H54 (cell line): ENCODE data around the gene MICALL2.

ENCODE experiments used
- DNase-seq: peaks from one replicate; pipeline ENCODE4 v3.0.0; 2011; ENCODE audit warnings: low spot score, mixed read lengths; ENCODE audit not compliant: insufficient read length
- FAIRE-seq: peaks from 3 replicates; lab custom pipeline; 2011; peaks lifted over from hg19 to GRCh38; lab: Jason Lieb, UNC
- POLR2A ChIP-seq: IDR thresholded peaks from 2 replicates; pipeline ENCODE4 v1.6.1; 2011; ENCODE audit warnings: low read depth, mild to moderate bottlenecking, low read length

The MICALL2 gene

DNA sequence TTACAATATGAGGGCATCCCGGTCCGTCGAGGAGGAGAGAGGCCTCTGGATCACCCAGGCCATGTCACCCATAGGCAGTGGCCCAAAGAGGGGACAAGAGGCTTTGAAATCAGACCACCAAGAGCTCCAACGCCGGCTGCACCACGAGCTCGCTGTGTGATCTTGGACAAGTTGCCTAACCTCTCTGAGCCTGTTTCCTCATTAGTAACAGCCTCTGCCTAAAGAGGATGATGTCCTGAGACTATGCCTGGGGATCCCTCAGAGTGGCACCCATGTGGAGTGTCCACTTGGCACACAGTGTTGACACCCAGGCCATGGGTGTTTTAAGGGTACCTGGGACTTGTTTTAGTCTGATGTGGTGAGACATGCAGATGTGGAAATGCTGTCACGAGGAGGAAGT is 50.8 kb downstream of the MICALL2 start:
- no peak for TF ChIP-seq POLR2A
- no peak for FAIRE-seq
- no peak for DNase-seq

DNA sequence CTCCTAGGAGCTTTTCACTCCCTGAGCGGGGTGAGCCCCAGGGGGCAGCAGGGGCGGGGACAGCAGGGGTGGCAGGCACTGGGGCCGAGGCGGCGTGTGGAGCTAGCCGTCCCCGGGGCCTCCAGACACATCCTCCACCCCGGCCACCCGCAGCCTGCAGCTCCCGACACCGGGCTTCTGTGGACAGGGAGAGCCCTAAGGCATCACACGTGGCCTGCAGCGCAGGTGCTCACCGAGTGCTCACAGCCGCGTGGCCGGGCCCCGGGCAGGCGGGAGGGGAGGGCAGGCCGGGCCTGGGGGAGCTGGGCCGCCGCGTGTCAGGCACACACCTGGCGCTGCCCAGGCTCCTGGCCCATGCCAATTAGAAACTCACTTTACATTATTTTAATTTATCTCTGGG is 51.4 kb downstream of the MICALL2 start:
- no peak for TF ChIP-seq POLR2A
- FAIRE-seq (no peak), DNase-seq (no peak)

DNA sequence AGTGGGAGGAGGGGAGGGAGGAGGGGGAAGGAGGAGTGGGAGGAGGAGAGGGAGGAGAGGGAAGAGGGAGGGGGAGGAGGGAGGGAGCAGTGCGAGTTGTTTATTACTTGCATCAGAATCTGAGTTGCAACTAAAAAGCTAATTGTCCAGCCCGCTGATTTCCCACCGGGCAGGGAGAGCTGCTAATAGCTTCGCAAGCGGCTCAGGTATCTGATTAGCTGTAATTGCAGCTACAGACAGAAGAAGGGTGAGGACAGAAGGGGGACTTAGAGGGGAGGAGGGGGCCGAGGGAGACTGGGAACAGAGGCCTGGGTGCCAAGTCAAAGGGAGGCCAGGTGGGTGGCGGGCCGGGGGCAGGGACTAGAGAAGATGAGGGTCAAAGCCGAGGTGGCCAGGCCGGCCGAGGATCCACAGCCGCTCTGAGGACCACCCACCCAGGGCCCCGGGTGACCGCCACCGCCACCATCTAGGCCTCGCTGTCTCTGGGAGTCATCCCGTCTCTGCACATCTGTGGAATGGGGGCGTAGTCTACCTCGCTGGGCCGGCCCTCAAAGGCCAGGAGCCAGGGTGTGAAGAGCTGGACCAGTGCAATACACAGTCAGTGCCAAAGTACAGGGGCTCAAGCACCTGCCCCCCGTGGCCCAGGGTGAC is 54.2 kb downstream of the MICALL2 start:
- no peak for FAIRE-seq
- TF ChIP-seq POLR2A = no peak
- no peak for DNase-seq

DNA sequence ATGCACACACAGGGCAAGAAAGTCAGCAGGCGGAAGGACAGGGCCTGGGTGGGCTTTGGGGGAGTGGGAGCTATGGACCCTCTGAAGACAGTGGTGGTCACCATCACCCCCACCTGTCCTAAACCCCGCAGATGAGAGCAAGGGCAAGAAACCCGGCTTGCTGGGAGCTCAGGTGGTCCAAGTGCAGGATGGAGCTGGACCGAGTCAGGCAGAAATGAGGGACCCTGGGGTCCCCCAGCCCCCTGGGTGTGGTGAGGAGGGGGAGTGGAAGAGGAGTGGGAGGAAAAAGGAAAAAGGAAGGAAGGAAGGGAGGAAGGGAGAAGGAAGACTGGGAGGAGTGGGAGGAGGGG is 54.8 kb downstream of the MICALL2 start:
- no peak for DNase-seq
- FAIRE-seq = no peak
- TF ChIP-seq POLR2A = no peak

DNA sequence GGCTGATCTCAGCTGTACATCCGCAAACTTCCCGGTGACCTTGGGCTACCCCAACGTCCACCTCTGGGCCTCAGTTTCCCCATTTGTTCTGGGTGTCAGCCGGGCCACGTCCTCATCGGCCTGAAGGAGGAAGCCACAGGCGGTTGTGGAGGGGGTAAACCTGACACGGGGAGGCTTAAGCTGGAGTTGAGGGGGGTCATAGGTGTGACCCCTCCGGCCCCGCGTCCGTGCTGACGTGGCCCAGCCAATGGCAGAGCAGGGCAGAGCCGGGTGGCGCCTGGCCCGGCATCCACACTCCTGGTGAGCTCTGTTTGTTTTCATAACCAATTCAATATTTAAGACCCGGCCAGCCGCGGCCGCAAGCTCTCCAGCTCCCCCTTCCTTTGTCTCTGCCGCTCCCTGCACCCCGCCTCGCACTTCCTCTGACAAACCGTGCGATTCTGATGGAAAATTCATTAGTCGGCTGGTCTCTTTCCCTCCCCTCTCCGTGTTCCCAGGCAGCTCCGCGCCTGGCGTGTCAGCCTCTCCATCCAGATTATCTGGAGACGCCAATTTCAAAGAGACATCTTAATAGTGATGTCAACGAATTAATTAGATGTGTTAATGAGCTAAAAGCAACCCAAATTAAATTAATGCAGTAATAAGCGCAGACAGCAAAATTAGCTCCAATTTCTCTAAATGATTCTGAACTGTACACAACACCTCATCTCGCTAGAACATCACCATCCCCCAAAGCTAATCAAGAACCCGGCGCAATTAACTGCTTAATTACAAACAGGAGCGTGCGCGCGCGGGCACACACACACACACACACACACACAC is 55.4 kb downstream of the MICALL2 start:
- FAIRE-seq = no peak
- no peak for TF ChIP-seq POLR2A
- DNase-seq = peak; percentile 69

DNA sequence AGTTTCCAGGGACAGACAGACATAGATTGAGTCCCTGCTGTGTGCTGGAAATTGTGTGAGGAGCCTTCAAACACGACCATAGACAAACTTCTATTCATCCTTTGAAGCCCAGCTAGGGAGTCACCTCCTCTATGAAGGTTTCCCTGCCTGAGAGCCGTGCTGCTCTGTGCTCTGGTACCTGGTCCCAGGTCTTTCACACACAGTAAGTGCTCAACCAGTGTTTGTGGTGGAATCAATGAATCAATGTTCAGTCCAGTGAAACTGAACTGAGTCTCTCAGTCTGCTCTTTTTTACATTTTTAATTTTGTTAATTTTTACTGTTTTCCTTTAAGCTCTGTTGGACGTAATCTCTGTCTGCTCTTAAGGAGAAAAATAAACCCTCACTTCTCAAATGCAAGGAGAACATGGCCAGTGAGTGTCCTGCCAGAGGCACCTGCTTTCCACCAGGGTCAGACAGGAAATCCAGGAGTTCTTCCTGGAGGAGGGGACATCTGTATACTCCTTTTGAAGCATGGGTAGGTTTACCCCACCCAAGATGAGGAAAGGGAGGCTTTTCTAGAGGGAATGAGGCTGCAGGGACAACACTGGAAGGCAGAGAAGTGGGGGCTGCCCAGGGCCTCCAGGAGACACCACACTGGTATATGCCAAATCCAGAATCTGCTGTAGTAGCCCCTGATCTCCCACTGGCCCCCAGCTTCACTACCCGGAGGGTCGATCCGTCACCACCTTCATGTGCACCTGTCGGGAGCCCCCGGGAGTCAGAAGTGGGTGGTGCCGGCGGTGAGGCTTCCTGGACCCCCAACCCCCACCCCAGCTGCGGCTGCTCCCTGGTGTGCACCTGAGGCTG is 56.3 kb downstream of the MICALL2 start:
- no peak for TF ChIP-seq POLR2A
- DNase-seq = no peak
- no peak for FAIRE-seq

DNA sequence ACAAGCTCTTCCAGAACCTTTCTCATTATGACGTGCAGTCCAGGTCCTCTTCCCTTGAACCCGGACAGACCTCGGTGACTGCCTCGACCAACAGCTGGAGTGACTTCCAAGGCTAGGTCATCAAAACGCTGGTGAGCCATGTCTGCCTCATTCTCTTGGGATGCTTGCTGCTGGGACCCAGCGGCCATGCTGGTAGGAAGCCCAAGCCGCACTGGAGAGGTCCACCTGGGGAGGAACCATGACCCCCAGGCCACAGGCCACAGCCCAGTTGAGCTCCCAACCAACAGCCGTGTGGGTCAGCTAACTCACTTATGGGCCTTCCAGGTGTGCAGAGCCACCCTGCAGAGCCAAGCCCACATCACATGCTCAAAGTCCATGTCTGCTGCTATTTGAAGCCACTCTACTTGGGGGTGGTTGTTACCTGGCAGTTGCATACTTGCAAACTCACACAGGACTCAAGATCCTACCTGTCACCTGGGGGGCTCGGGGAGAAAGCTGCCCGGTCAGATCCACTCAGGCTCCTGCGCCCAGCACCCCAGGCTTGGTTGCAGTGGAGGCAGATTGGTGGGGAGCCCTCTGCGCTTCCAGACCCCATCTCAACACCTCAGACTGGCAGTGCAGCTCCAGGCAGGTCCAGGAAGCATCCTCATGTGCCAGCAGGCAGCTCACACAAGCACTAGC is 57.0 kb downstream of the MICALL2 start:
- no peak for FAIRE-seq
- no peak for DNase-seq
- no peak for TF ChIP-seq POLR2A

DNA sequence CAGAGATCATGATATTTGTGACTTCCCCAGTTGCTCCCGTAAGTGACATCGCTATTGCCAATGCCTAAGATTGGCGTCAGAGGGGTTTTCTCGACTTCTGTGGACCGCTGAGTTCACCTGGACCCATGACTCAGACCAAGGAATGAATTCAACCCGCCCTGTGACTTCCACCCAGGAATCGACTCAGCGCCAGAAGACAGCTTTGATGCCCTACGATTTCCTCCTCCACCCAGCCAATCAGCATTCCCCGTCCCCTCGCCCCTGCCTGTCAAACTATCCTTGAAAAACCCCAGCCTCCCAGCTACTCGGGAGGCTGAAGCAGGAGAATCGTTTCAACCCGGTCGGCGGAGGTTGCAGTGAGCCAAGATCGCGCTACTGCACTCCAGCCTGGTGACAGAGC is 58.3 kb downstream of the MICALL2 start:
- DNase-seq (no peak), FAIRE-seq (no peak)
- no peak for TF ChIP-seq POLR2A

DNA sequence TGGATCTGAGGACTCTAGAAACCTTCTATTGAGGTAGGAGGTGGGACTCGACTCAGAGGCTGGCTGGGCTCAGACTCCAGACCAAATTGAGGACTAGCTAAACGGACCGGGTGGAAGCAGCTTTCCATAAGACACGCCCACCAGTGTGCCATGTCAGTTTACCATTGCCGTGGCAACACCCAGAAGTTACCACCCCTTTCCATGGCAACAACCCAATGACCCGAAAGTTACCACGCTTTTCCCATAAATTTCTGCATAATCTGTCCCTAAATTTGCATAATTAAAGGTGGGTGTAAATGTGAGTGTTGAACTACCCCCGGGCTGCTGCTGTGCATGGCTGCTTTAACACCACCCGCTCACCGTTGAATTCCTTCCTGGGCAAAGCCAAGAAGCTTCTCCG is 58.9 kb downstream of the MICALL2 start:
- FAIRE-seq (no peak), DNase-seq (no peak)
- TF ChIP-seq POLR2A = no peak

DNA sequence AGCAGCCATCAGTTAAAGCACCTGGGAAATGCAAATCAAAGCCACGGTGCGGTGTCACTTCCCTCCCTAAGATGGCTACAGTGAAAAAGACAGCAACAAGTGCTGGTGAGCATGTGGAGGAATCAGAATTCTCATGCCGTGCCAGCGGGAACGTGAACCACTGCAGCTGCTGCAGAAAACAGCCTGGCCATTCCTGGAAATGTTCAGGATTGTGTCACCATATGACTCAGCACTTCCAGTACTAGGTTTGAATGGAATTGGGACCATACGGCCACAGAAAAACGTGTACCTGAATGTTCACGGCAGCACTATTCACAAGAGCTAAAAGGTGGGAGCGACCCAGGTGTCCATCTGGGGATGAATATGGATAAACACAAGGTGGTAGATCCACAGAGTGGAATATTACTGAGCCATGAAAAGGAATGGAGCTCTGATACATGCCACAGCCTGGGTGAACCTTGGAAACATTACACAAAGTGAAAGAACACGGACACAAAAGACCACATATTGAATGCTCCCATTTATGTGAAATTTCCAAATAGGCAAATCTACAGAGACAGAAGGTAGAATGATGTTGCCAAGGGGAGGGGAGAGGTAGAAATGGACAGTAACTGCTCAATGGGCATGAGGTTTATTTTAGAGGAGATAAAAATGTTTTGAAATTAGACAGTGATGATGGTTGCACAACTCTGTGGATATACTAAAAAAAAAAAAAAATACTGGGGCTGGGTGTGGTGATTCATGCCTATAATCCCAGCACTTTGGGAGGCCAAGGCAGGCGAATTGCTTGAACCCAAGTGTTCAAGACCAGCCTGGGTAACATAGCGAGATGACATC is 61.6 kb downstream of the MICALL2 start:
- no peak for TF ChIP-seq POLR2A
- DNase-seq (no peak), FAIRE-seq (no peak)

DNA sequence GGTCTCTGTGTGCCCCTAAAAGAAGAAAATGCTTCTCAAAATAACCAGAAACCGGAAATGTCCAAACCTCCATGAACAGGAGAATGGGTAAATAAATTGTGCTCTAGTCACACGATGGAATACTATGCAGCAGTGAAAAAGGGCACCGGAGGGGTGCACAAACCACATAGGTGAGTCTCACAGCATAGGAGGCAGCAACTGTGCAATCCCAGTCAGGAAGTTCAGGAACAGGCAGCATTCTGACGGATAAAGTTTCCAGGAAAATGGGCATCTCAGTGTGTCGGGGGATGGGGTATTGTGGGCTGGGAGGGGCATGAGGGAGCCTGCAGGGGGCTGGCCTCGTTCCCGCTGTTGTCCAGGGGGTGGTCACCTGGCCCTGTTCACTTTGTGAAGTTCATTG is 63.1 kb downstream of the MICALL2 start:
- FAIRE-seq = no peak
- DNase-seq = no peak
- no peak for TF ChIP-seq POLR2A

DNA sequence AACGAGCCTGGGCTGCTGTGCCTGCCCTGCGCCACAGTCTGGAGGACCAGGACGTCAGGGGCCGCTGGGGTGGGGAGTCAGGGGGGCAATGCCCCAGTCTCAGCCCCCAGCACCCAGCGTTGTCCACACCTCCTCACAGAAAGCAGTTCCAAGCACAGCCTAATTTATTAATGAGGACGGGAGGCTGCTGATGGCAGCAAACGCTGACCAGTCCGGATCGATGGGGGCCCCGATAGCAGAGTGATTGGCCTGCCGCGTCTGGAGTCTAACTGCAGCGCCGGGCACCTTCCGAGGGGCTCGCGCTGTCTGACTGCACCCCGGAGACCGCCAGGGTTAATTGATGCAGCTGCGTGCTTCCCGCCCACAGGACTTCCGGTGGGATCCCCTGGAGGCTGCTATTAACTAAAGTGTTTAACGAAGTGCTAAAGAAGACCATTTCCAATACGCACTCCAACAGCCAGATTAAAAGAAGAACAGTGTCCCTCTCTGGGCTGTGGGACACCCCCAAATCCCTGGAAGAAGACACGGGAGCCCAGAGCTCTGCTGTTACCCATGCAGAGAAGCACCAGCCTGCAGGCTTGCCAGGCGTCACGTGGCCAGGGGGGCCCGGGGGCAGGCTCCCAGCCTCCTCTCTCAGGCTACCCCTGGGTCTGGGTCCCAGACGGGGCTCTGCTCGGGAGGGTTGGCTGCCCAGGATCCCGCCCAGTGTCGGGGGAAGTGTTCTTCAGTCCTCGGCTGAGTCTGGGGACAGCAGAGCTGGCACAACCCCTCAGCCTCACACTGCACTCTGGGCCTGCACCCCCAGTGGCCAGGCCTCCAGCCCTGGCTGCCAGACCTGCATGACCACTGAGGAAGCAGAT is 63.8 kb downstream of the MICALL2 start:
- DNase-seq = no peak
- TF ChIP-seq POLR2A = no peak
- FAIRE-seq = no peak
